Retinal pigment epithelial cell (primary cell): Measurements from ENCODE around the gene FAM53B.
"Not testable (repeated sequence)": the region's sequence is repeated elsewhere in the genome, so short reads cannot be mapped to it uniquely, and the experiment has no call there.

Experiments
- DNase-seq: peaks from one replicate; pipeline ENCODE4 v3.0.0-alpha.2; 2010; ENCODE audit warnings: low read depth
- H3K4me3 ChIP-seq: 2 replicates; pipeline ENCODE4 v1.5.1; 2011; ENCODE audit warnings: mild to moderate bottlenecking, low read length, control low read depth, moderate library complexity
- CTCF ChIP-seq: conservative IDR thresholded peaks from 2 replicates; pipeline ENCODE4 v1.5.1; 2011; ENCODE audit warnings: low read depth, low read length, control low read depth, inconsistent platforms

Gene FAM53B

GRCh38 chr10:124616040-124616835 is 127.9 kb downstream of the FAM53B start:
- H3K4me3 ChIP-seq: no peak overlapping the region
- no peak for DNase-seq
- no peak for TF ChIP-seq CTCF

GRCh38 chr10:124615259-124615658 is 128.9 kb downstream of the FAM53B start:
- TF ChIP-seq CTCF: no peak
- DNase-seq: no peak
- H3K4me3 ChIP-seq: no peak overlapping the region

- no peak for TF ChIP-seq CTCF
- no peak for DNase-seq
- H3K4me3 ChIP-seq: no peak overlapping the region
Measured at GRCh38 chr10:124614003-124614659, 130.0 kb downstream of the FAM53B start.

GRCh38 chr10:124612611-124613498 is 131.3 kb downstream of the FAM53B start:
- TF ChIP-seq CTCF: peak; percentile 15
- no peak overlapping the region for H3K4me3 ChIP-seq
- no peak for DNase-seq

GRCh38 chr10:124611738-124612137 is 132.4 kb downstream of the FAM53B start:
- H3K4me3 ChIP-seq: no peak overlapping the region
- no peak for TF ChIP-seq CTCF
- DNase-seq: no peak

- H3K4me3 ChIP-seq, DNase-seq: not testable (repeated sequence)
Measured at GRCh38 chr10:124610851-124611250, 133.3 kb downstream of the FAM53B start.

- H3K4me3 ChIP-seq, DNase-seq: not testable (repeated sequence)
Measured at GRCh38 chr10:124610186-124610585, 134.0 kb downstream of the FAM53B start.
